ENCODE measurements around the gene IL16. TPM values are rescaled to one million over a fixed set of nuclear protein-coding genes. Genes with fewer than 3 reads are reported as not detected.
A peak's percentile ranks its signal among the peaks of the same experiment; 100 is the strongest.

The IL16 gene
- total RNA-seq, 1 donor from 2014 or later: 6.5 TPM

GRCh38 chr15:81209635-81210034 is 13.0 kb downstream of the IL16 start:
- no peak for DNase-seq

GRCh38 chr15:81211376-81211775 is 14.7 kb downstream of the IL16 start:
- no peak for DNase-seq

GRCh38 chr15:81213982-81214381 is 17.3 kb downstream of the IL16 start:
- DNase-seq: no peak

- no peak for DNase-seq
Measured at GRCh38 chr15:81215531-81215930, 18.9 kb downstream of the IL16 start.

- no peak for DNase-seq
Measured at GRCh38 chr15:81215983-81216382, 19.3 kb downstream of the IL16 start.

GRCh38 chr15:81216422-81216821 is 19.7 kb downstream of the IL16 start:
- DNase-seq: no peak

- DNase-seq: no peak
Measured at GRCh38 chr15:81221449-81221848, 24.8 kb downstream of the IL16 start.

- no peak for DNase-seq
Measured at GRCh38 chr15:81222007-81222406, 25.3 kb downstream of the IL16 start.

GRCh38 chr15:81223346-81223971 is 26.8 kb downstream of the IL16 start:
- no peak for DNase-seq

GRCh38 chr15:81224232-81224631 is 27.6 kb downstream of the IL16 start:
- no peak for DNase-seq

GRCh38 chr15:81225161-81225671 is 28.5 kb downstream of the IL16 start:
- peak; percentile 4 for DNase-seq

- no peak for DNase-seq
Measured at GRCh38 chr15:81227716-81228115, 31.0 kb downstream of the IL16 start.

- DNase-seq: no peak
Measured at GRCh38 chr15:81229586-81229985, 32.9 kb downstream of the IL16 start.

- DNase-seq: peak; percentile 42
Measured at GRCh38 chr15:81235276-81236123, 38.8 kb downstream of the IL16 start.

GRCh38 chr15:81239190-81239589 is 42.5 kb downstream of the IL16 start:
- DNase-seq: no peak

- DNase-seq: no peak
Measured at GRCh38 chr15:81242778-81243177, 46.1 kb downstream of the IL16 start.

GRCh38 chr15:81244306-81244705 is 47.6 kb downstream of the IL16 start:
- no peak for DNase-seq

GRCh38 chr15:81253846-81254245 is 57.2 kb downstream of the IL16 start:
- no peak for DNase-seq

- no peak for DNase-seq
Measured at GRCh38 chr15:81254277-81254915, 57.7 kb downstream of the IL16 start.

- DNase-seq: no peak
Measured at GRCh38 chr15:81254916-81255290, 58.2 kb downstream of the IL16 start.

- DNase-seq: no peak
Measured at GRCh38 chr15:81255315-81255957, 58.8 kb downstream of the IL16 start.

- DNase-seq: no peak
Measured at GRCh38 chr15:81255958-81256320, 59.3 kb downstream of the IL16 start.

GRCh38 chr15:81256916-81257315 is 60.2 kb downstream of the IL16 start:
- DNase-seq: peak; percentile 68

Data from tongue (tissue), 2 donors.